Hematopoietic multipotent progenitor cell (in vitro differentiated cells): Measurements from ENCODE around the gene RAPGEF1. TPM values are rescaled to one million over a fixed set of nuclear protein-coding genes. Genes with fewer than 3 reads are reported as not detected.

Experiments
- DNase-seq, 3 donors: peaks; one replicate each; pipeline ENCODE4 v3.0.0-alpha.2; 2011 to 2015; ENCODE audit warnings: low read depth in 2 of 3, low spot score in 2 of 3
- total RNA-seq: library from RNA; depleted of rRNA; stranded (reverse); fragments of >200 nt; gene quantifications from one replicate; pipeline ENCODE4 v1.2.3, GENCODE V29; 2012

Gene RAPGEF1, protein sequence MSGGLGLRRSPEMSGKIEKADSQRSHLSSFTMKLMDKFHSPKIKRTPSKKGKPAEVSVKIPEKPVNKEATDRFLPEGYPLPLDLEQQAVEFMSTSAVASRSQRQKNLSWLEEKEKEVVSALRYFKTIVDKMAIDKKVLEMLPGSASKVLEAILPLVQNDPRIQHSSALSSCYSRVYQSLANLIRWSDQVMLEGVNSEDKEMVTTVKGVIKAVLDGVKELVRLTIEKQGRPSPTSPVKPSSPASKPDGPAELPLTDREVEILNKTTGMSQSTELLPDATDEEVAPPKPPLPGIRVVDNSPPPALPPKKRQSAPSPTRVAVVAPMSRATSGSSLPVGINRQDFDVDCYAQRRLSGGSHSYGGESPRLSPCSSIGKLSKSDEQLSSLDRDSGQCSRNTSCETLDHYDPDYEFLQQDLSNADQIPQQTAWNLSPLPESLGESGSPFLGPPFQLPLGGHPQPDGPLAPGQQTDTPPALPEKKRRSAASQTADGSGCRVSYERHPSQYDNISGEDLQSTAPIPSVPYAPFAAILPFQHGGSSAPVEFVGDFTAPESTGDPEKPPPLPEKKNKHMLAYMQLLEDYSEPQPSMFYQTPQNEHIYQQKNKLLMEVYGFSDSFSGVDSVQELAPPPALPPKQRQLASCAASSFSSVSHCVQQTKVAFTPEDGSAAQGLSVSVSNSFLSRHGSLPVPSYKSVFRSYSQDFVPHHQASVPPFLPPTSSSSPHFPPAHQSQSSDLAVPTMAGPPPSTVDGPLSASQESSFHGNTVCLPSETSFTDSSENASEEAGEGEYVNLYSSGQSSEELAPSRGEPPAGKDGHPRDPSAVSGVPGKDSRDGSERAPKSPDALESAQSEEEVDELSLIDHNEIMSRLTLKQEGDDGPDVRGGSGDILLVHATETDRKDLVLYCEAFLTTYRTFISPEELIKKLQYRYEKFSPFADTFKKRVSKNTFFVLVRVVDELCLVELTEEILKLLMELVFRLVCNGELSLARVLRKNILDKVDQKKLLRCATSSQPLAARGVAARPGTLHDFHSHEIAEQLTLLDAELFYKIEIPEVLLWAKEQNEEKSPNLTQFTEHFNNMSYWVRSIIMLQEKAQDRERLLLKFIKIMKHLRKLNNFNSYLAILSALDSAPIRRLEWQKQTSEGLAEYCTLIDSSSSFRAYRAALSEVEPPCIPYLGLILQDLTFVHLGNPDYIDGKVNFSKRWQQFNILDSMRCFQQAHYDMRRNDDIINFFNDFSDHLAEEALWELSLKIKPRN (N-terminal part only)
- 26.1 TPM for total RNA-seq

GRCh38 chr9:131739959-131740648 is at the start of gene RAPGEF1:
Gene RAPGEF1, minus strand, starts transcription at chr9:131740076. Its CDS starts 246 bp downstream, at chr9:131739830.
- peak; percentile 56 to 78 (median 62) for DNase-seq

DNA sequence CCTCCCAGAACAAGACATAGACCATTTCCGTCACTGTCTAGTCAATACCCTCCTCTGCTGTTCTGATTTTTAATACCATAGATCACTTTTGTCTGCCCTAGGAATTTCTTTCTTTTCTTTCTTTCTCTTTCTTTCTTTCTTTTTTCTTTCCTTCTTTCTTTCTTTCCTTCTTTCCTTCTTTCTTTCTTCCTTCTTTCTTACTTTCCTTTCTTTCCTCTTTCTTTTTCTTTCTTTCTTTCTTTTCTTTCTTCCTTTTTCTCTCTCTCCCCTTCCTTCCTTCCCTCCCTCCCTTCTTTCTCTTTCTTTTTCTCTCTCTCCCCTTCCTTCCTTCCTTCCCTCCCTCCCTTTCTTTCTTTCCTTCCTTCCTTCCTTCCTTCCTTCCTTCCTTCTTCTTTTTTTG is 49.0 kb upstream of the RAPGEF1 start:
- no peak for DNase-seq

- DNase-seq = no peak
Observed at GRCh38 chr9:131787838-131788237, 48.0 kb upstream of the RAPGEF1 start.

GRCh38 chr9:131784748-131785501 is 45.0 kb upstream of the RAPGEF1 start:
- no peak for DNase-seq

- DNase-seq = no peak
Observed at GRCh38 chr9:131781069-131781468, 41.2 kb upstream of the RAPGEF1 start.

- peak in 2 of 3 donors; percentile 40 to 71 for DNase-seq
Observed at GRCh38 chr9:131776473-131776872, 36.6 kb upstream of the RAPGEF1 start.

- DNase-seq = no peak
Observed at GRCh38 chr9:131776036-131776435, 36.2 kb upstream of the RAPGEF1 start.

GRCh38 chr9:131774636-131775035 is 34.8 kb upstream of the RAPGEF1 start:
- DNase-seq = no peak

GRCh38 chr9:131773911-131774379 is 34.1 kb upstream of the RAPGEF1 start:
- peak in 2 of 3 donors; percentile 44 to 79 for DNase-seq

GRCh38 chr9:131772940-131773339 is 33.1 kb upstream of the RAPGEF1 start:
- DNase-seq = no peak

DNA sequence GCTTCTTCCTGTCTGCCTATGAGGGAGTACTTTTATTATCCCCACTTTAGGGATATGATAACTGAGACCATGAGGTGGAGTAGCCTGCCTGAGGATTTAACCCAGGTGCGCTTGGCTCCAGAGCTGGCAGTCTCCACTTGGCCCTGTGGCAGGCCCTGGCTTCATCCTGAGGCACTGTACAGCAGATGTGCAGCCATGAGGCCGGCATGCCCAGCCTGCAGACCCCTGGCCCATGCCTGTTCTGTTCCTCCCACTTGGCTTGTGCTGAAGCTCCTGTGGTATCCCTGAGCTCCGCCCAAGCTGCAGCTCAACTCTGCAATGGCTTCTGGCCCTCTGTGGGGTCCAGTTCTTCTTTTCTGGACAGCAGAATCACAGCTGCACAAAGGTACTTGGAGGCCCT is 31.8 kb upstream of the RAPGEF1 start:
- DNase-seq = no peak

DNA sequence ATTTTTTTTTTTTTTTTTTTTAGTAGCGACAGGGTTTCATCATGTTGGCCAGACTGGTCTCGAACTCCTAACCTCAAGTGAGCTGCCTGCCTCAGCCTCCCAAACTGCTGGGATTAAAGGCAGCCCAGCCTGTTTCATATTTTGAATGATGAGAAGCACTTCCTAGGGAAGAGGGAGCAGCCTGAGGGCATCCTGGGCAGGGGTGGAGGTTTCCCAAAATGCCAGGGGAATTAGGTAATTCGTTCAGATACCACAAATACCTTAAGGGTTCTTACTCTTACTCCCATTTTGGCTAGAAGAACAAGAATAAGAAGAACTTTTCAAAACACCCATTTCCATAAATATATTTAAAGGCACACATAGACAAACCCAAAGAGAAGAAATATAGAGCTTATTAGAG is 29.5 kb upstream of the RAPGEF1 start:
- DNase-seq = no peak

GRCh38 chr9:131764568-131764967 is 24.7 kb upstream of the RAPGEF1 start:
- DNase-seq = no peak

GRCh38 chr9:131762356-131762932 is 22.6 kb upstream of the RAPGEF1 start:
- peak; percentile 63 to 72 (median 65) for DNase-seq

- DNase-seq = no peak
Observed at GRCh38 chr9:131759017-131759647, 19.3 kb upstream of the RAPGEF1 start.

- DNase-seq = no peak
Observed at GRCh38 chr9:131757549-131757948, 17.7 kb upstream of the RAPGEF1 start.

DNA sequence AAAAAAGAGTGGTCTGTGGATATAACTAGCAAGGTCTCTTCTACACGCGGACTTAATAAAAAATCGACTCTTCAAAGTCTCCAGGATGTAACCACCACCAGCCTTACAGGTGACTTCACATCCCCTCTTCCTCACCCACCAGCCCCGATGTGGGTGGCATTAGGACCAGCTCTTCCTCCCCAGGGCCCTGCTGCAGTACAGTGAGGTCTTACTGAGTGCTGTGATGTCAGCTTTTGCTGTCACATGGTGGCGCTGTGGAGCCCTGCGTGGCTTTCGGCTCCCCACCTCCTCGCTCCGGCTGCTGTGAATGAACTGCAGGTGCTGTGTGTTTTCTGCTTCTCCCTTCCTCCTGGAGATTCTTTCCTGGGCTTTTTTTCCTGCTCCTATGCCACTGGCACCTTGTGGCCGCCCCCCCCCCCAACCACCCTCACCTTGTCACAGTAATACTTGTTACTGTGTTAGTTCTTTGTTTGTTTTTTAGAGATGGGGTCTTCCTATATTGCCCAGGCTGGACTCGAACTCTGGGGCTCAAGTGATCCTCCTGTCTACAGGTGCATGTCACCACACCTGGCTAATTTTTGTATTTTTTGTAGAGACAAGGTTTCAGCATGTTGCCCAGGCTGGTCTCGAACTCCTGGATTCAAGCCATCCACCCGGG is 15.8 kb upstream of the RAPGEF1 start:
- DNase-seq = peak; percentile 76 to 92 (median 87)

DNA sequence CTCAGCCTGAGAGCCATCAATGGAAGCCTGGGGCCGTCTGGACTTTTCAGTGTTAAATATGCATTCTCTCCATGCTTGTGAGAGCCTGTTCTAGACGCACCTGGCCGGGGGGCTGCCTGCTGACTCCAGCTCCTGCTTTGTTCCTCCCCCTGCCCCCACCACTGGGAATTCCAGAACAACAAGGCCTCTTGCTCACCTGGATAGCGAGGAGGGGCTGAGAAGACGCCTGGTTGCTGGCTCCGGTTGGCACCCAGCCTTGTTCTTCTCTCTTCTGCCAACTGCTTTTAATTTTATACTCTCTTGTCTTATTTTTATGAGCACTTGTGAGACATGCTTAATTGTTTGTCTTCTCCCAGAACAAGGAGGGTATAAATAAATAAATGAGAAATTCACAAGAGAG is 15.0 kb upstream of the RAPGEF1 start:
- DNase-seq = no peak
